Naive thymus-derived CD4-positive, alpha-beta T cell (primary cell): ENCODE measurements around the gene ARL2. TPM values are rescaled to one million over a fixed set of nuclear protein-coding genes. Genes with fewer than 3 reads are reported as not detected.
A peak's percentile ranks its signal among the peaks of the same experiment; 100 is the strongest.
"Not testable (repeated sequence)": the region's sequence is repeated elsewhere in the genome, so short reads cannot be mapped to it uniquely, and the experiment has no call there.

Experiments
- ATAC-seq: fragments of 150-1000 bp; cut with Tn5 transposase; 2 replicates; pipeline ENCODE4 v1.10.0; 2021; ENCODE audit warnings: mild to moderate bottlenecking, moderate library complexity
- CTCF ChIA-PET: fragments of 350-600 bp; sonication (Branson Sonifier 250); formaldehyde crosslinking; loops from one replicate; lab custom pipeline; 2021; ENCODE audit warnings: antibody characterized with exemption; lab: Charles Lee
- POLR2A ChIA-PET: fragments of 350-600 bp; sonication (Branson Sonifier 250); formaldehyde crosslinking; loops from one replicate; lab custom pipeline; 2021; ENCODE audit warnings: antibody characterized with exemption, inconsistent platforms; lab: Charles Lee
- DNase-seq, 9 donors: peaks; one replicate each; pipeline versions ENCODE4 v3.0.0 to v3.0.0-alpha.2; 2020 to 2022; ENCODE audit warnings: mixed read lengths in 1 of 9
- H3K27ac ChIP-seq: one replicate; pipeline ENCODE4 v1.7.0; 2013; ENCODE audit warnings: mild to moderate bottlenecking, low read depth, low read length, moderate library complexity
- H3K27me3 ChIP-seq, 2 donors: one replicate each; pipeline ENCODE4 v1.7.0; 2013; ENCODE audit warnings: low read length in 2 of 2, mild to moderate bottlenecking in 2 of 2, moderate library complexity in 2 of 2; ENCODE audit not compliant: control insufficient read depth in 2 of 2, insufficient read depth in 2 of 2
- H3K36me3 ChIP-seq, 3 experiments: 1 replicate in 2 of 3; 2 replicates in 1 of 3; pipeline ENCODE4 v1.7.0; 2013; ENCODE audit warnings: low read length in 3 of 3, mild to moderate bottlenecking in 3 of 3, moderate library complexity in 1 of 3; ENCODE audit not compliant: insufficient read depth in 3 of 3, control insufficient read depth in 2 of 3
- H3K4me1 ChIP-seq, 2 donors: one replicate each; pipeline ENCODE4 v1.7.0; 2013; ENCODE audit warnings: low read length in 2 of 2, mild to moderate bottlenecking in 2 of 2, moderate library complexity in 1 of 2; ENCODE audit not compliant: control insufficient read depth in 2 of 2, insufficient read depth in 2 of 2
- H3K4me3 ChIP-seq: 2 replicates; pipeline ENCODE4 v1.7.0; 2013; ENCODE audit warnings: mild to moderate bottlenecking, low read length
- H3K9me3 ChIP-seq, 3 experiments: 1 replicate in 2 of 3; 2 replicates in 1 of 3; pipeline ENCODE4 v1.7.0; 2013; ENCODE audit warnings: low read length in 3 of 3; ENCODE audit not compliant: control insufficient read depth in 2 of 3
- H3K27ac Mint-ChIP-seq, 9 donors: one replicate each; pipeline ENCODE4 v1.8.0; 2020 to 2022; ENCODE audit warnings: mixed read lengths in 9 of 9, mild to moderate bottlenecking in 8 of 9, moderate library complexity in 5 of 9, inconsistent platforms in 2 of 9
- H3K27me3 Mint-ChIP-seq, 5 donors: one replicate each; pipeline ENCODE4 v1.8.0; 2021 to 2022; ENCODE audit warnings: mixed read lengths in 5 of 5, mild to moderate bottlenecking in 1 of 5
- H3K36me3 Mint-ChIP-seq, 5 donors: one replicate each; pipeline ENCODE4 v1.8.0; 2020 to 2022; ENCODE audit warnings: mixed read lengths in 5 of 5, mild to moderate bottlenecking in 3 of 5, inconsistent platforms in 1 of 5
- H3K4me1 Mint-ChIP-seq, 7 donors: one replicate each; pipeline ENCODE4 v1.8.0; 2020 to 2022; ENCODE audit warnings: mixed read lengths in 7 of 7, mild to moderate bottlenecking in 3 of 7, inconsistent platforms in 1 of 7
- H3K4me3 Mint-ChIP-seq, 10 donors: one replicate each; pipeline ENCODE4 v1.8.0; 2020 to 2022; ENCODE audit warnings: mild to moderate bottlenecking in 10 of 10, mixed read lengths in 10 of 10, moderate library complexity in 6 of 10, inconsistent platforms in 2 of 10
- H3K9me3 Mint-ChIP-seq, 11 donors: one replicate each; pipeline ENCODE4 v1.8.0; 2020 to 2022; ENCODE audit warnings: mixed read lengths in 11 of 11, mild to moderate bottlenecking in 4 of 11, inconsistent platforms in 1 of 11, moderate library complexity in 1 of 11
- intact Hi-C, 2 donors: fragments of 100-400 bp; cut with micrococcal nuclease; formaldehyde crosslinking; loops; one replicate each; pipeline ENCODE4 v1.15.1; 2023
- polyA plus RNA-seq, 2 donors: library from polyadenylated mRNA; unstranded; fragments of 300-500 nt; fragmentation: Illumina TruSeq; gene quantifications; one replicate each; pipeline ENCODE4 v1.2.3, GENCODE V29; 2021
- total RNA-seq, 6 experiments: library from RNA in 5 of 6; stranded (reverse) in 5 of 6; gene quantifications; 1 replicate in 5 of 6; 2 replicates in 1 of 6; pipeline ENCODE4 v1.2.3 and lab custom pipeline; 2021 to 2026

ARL2 gene
- total and polyA plus RNA-seq, 7 experiments from 2014 or later, result 22.6 to 96.1 (median 32.5) TPM

- DNase-seq (no peak), ATAC-seq (no peak)
- ChIA-PET CTCF (no interaction called here), POLR2A (no interaction called here)
- H3K27me3 Mint-ChIP-seq, result no peaks in the 10 kb centered on the region
- H3K9me3 ChIP-seq, result no peaks in the 10 kb centered on the region
- H3K9me3 Mint-ChIP-seq, result peaks cover 0 to 5% (median 0%) of the 10 kb centered on the region in 11 donors
- no peaks in the 10 kb centered on the region for H3K36me3 ChIP-seq
- H3K36me3 Mint-ChIP-seq, result no peaks in the 10 kb centered on the region
- H3K4me1 Mint-ChIP-seq, result peaks cover 0 to 20% (median 14%) of the 10 kb centered on the region in 7 donors
- no peak overlapping the region for H3K27ac ChIP-seq
- H3K27me3 ChIP-seq, result no peaks in the 10 kb centered on the region
- H3K4me3 Mint-ChIP-seq, result no peak overlapping the region
- intact Hi-C loops, result no loop called here
- H3K4me3 ChIP-seq, result no peak overlapping the region
- peak overlapping the region in 1 of 9 donors; percentile 47 for H3K27ac Mint-ChIP-seq
- peaks cover 0 to 8% of the 10 kb centered on the region in 2 donors for H3K4me1 ChIP-seq
Measured at GRCh38 chr11:64974124-64974523, 39.8 kb upstream of the ARL2 start.

- Mint-ChIP-seq H3K4me1 (peaks cover 0 to 7% (median 5%) of the 10 kb centered on the region in 7 donors), H3K9me3 (peaks cover 0 to 5% (median 0%) of the 10 kb centered on the region in 11 donors), H3K27me3 (peaks cover 0 to 4% (median 4%) of the 10 kb centered on the region in 5 donors), H3K4me3 (no peak overlapping the region), H3K36me3 (no peaks in the 10 kb centered on the region), H3K27ac (no peak overlapping the region)
- Histone ChIP-seq H3K9me3 (no peaks in the 10 kb centered on the region), H3K4me3 (no peak overlapping the region), H3K27ac (no peak overlapping the region), H3K4me1 (peaks cover 0 to 6% of the 10 kb centered on the region in 2 donors), H3K27me3 (no peaks in the 10 kb centered on the region), H3K36me3 (no peaks in the 10 kb centered on the region)
- no peak for DNase-seq
- CTCF ChIA-PET, result no interaction called here
- ATAC-seq, result no peak
- POLR2A ChIA-PET, result no interaction called here
- intact Hi-C loops, result no loop called here
Measured at GRCh38 chr11:64976651-64977050, 37.3 kb upstream of the ARL2 start.

GRCh38 chr11:64983339-64983738, 30.6 kb upstream of the ARL2 start:
- H3K4me3 Mint-ChIP-seq, H3K27ac Mint-ChIP-seq, intact Hi-C loops, POLR2A ChIA-PET, DNase-seq, H3K9me3 ChIP-seq, H3K9me3 Mint-ChIP-seq, CTCF ChIA-PET, H3K27ac ChIP-seq, H3K36me3 ChIP-seq, H3K4me1 ChIP-seq, H3K36me3 Mint-ChIP-seq, ATAC-seq, H3K4me1 Mint-ChIP-seq, H3K4me3 ChIP-seq, H3K27me3 ChIP-seq: not testable (repeated sequence)
- peaks cover 0 to 19% (median 8%) of the 10 kb centered on the region in 5 donors for H3K27me3 Mint-ChIP-seq

- DNase-seq (no peak), ATAC-seq (no peak)
- Mint-ChIP-seq H3K27ac (no peak overlapping the region), H3K9me3 (no peaks in the 10 kb centered on the region), H3K36me3 (no peaks in the 10 kb centered on the region), H3K4me3 (no peak overlapping the region), H3K27me3 (peaks cover 0 to 18% (median under 1%) of the 10 kb centered on the region in 5 donors), H3K4me1 (peaks cover 8 to 17% (median 13%) of the 10 kb centered on the region in 7 donors)
- Histone ChIP-seq H3K9me3 (no peaks in the 10 kb centered on the region), H3K27ac (no peak overlapping the region), H3K36me3 (no peaks in the 10 kb centered on the region), H3K4me3 (no peak overlapping the region), H3K4me1 (peaks cover 3 to 8% of the 10 kb centered on the region in 2 donors), H3K27me3 (no peaks in the 10 kb centered on the region)
- CTCF ChIA-PET, result interaction anchor here (0.6 kb wide), 1 partner anchor 152 kb away, joined by 3 read pairs; no protein-coding TSS in a partner anchor
- intact Hi-C loops, result no loop called here
- POLR2A ChIA-PET, result interaction anchor here (0.8 kb wide), 1 partner anchor 50 kb away, joined by 4 read pairs; no protein-coding TSS in a partner anchor
Measured at GRCh38 chr11:64987998-64988854, 25.7 kb upstream of the ARL2 start.

GRCh38 chr11:64989416-64989815, 24.5 kb upstream of the ARL2 start:
- Mint-ChIP-seq H3K9me3 (no peaks in the 10 kb centered on the region), H3K27me3 (peaks cover 0 to 14% (median 2%) of the 10 kb centered on the region in 5 donors), H3K27ac (peak overlapping the region in 1 of 9 donors; percentile 41), H3K4me3 (peak overlapping the region in 1 of 10 donors; percentile 40), H3K4me1 (peaks cover 8 to 17% (median 13%) of the 10 kb centered on the region in 7 donors), H3K36me3 (no peaks in the 10 kb centered on the region)
- intact Hi-C loops, result no loop called here
- POLR2A ChIA-PET, result no interaction called here
- no peak for DNase-seq
- Histone ChIP-seq H3K4me1 (peaks cover 3 to 8% of the 10 kb centered on the region in 2 donors), H3K36me3 (no peaks in the 10 kb centered on the region), H3K27me3 (no peaks in the 10 kb centered on the region), H3K9me3 (no peaks in the 10 kb centered on the region), H3K4me3 (no peak overlapping the region), H3K27ac (no peak overlapping the region)
- ATAC-seq, result no peak
- CTCF ChIA-PET, result interaction anchor here (0.6 kb wide), 1 partner anchor 153 kb away, joined by 3 read pairs; no protein-coding TSS in a partner anchor

GRCh38 chr11:64990222-64990923, 23.6 kb upstream of the ARL2 start:
- ChIA-PET CTCF (no interaction called here), POLR2A (no interaction called here)
- Mint-ChIP-seq H3K9me3 (no peaks in the 10 kb centered on the region), H3K27me3 (peaks cover 0 to 14% (median 0%) of the 10 kb centered on the region in 5 donors), H3K36me3 (no peaks in the 10 kb centered on the region), H3K27ac (peak overlapping the region in 3 of 9 donors; percentile 5 to 59 (median 34)), H3K4me1 (peaks cover 8 to 17% (median 13%) of the 10 kb centered on the region in 7 donors), H3K4me3 (peak overlapping the region in 3 of 10 donors; percentile 10 to 32 (median 29))
- peak; percentile 18 for ATAC-seq
- Histone ChIP-seq H3K36me3 (no peaks in the 10 kb centered on the region), H3K27ac (no peak overlapping the region), H3K4me1 (peaks cover 3 to 8% of the 10 kb centered on the region in 2 donors), H3K4me3 (no peak overlapping the region), H3K27me3 (no peaks in the 10 kb centered on the region), H3K9me3 (no peaks in the 10 kb centered on the region)
- no peak for DNase-seq
- intact Hi-C loops, result no loop called here
